NCI-H524 (cell line): ENCODE measurements around the gene ASB4.
A peak's percentile ranks its signal among the peaks of the same experiment; 100 is the strongest.

Experiments
- DNase-seq, 2 experiments: peaks; one replicate each; lab custom pipeline; 2025; lab: John Stamatoyannopoulos, UW

Gene ASB4

GRCh38 chr7:95478272-95479037, 7.3 kb upstream of the ASB4 start:
- peak; percentile 48 to 66 for DNase-seq

DNA sequence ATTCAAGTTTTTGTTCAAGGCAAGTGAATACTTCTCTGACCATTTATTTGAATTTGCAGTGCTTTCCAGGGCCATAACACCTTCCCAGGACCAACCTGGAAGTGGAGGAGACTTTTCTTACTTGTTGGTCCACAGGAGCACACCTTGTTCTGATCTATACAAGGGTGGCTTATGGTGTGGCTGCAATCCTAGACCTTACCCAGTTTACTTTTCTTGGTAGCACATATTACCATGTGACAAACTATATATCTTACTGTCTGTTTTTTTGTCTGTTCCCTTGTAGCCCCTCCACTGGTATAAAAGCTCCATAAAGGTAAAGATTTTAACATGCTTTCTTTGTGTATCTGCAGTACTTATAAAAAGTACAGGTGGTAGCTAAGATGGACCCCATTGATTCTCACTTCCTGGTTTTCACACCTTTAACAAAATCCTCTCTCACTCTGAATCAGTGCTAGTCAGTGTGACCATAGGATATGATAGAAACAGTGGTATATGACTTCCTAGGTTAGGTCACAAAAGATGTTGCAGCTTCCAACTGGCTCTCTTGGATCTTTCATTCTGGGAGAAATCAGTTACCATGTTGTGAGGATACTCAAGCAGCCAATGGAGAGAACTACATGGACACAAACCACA, 5.6 kb upstream of the ASB4 start:
- no peak for DNase-seq

GRCh38 chr7:95481271-95482165, 4.2 kb upstream of the ASB4 start:
- DNase-seq: peak; percentile 48 to 62

- DNase-seq: no peak
Observed at GRCh38 chr7:95482424-95482823, 3.3 kb upstream of the ASB4 start.

- DNase-seq: no peak
Observed at GRCh38 chr7:95490231-95490762, 4.6 kb downstream of the ASB4 start.

DNA sequence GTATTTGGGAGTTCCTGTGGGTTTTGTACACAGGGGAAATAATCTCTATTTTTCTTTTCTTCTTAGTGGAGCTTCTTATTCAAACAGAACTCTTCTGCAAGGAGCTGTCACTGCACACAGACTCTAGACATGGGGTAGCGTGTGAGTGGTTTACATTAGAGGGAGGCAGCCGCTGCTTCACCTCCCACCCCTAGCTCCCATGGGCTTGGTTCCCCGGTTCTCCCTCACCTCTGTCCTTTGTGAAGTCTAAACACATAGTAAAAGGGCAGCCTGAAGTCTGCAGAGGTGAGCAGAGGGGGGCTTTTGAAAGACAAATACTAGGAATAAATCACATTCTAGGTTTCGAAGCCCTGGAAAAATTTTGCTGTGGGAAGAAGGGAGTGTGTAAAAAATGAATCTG, 5.5 kb downstream of the ASB4 start:
- DNase-seq: no peak

- no peak for DNase-seq
Observed at GRCh38 chr7:95491634-95492314, 6.0 kb downstream of the ASB4 start.

DNA sequence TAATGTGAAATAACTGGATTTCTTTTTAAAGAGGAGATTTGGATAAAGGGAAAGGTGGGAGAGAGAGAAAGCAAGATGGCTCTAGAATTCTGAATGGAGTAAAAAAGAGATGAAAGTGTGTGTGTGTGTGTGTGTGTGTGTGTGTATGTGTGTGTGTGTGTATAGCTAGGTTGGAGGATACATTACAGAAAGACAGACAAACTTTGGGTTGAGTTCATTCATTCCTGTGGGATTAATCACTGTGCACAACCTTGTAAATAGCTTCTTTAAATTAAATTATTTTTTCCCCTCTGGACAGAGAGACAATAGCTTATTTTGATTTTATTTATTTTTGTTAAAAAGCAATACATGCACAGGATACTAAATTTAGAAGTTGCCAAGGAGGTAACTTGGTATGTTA, 7.5 kb downstream of the ASB4 start:
- DNase-seq: no peak

DNA sequence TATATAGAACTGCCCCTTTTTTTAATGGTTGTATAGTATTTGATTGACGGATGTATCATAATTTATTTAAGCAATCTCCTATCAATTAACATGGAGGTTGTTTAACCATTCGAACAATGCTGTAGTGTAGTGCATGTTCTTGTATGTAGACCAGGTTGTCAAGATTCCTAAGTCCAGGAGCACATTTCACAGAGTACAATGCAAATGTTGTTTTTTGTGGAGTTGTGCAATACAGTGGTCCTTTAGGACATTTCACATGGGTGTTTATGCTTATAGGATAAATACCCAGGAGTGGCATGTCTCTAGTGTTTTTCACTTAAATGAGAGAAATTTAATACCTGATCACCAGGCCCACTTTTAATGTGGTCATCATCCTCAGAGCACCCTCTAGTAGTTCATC, 8.1 kb downstream of the ASB4 start:
- no peak for DNase-seq

GRCh38 chr7:95501261-95501832, 15.6 kb downstream of the ASB4 start:
- DNase-seq: peak in 1 of 2 experiments; percentile 25

DNA sequence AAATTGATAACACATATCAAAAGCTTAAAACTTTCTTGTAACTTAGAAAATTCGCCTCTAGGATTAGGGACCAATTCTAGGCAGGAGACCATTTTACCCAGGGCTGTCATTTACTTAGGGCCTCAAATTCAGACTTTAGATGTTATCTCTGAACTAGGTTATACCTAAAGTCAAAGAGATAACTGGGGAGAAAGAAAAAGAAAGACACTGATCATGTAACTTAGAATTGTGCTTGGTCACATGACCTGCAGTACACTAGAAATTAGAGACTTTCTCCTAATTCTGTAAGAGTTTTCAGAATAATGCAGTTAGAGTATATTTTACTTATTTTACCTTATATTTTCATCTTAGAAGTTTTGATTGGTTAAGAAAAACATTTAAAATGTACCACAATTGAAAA, 16.7 kb downstream of the ASB4 start:
- no peak for DNase-seq

DNA sequence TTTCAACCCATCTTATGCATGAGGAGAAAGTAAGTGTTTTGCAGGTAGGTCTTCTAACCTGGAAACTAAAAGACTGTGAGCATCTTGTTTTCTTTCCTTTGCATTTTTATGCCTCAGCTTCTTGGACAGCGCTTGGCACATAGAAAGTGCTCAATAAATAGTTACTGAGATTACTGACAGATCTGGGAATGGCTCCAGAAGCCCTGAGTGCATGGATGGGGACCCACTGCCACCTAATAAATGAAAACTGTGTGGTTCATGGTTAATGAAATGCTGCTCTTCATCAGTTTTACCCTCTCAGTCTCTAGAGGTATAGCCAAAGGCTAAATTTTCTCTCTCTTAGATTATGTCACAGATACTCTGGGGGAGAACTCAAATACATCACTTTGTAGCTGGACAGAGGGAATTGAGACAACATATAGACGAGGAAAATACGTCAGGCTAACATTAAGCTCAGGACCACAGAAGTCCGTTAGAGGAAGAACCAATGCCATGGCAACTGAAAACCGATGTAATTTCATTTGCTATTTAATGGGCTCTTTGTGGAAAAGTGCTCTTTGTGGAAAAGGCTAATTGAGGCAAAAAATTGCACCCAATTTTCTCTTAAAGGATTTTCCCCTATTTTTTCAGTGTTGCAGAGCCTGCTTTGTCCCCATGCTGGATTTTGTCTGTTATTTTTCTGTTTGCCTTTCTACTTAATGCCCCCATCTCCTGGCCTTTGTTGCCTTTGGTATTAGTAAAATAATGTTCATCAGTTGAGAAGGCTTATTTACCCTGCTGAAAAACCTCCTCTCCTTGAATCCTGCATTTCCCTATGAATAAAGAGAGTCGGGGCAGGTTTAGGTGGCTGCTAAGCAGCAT, 17.8 kb downstream of the ASB4 start:
- no peak for DNase-seq

GRCh38 chr7:95504132-95504588, 18.4 kb downstream of the ASB4 start:
- peak; percentile 85 to 95 for DNase-seq

- DNase-seq: no peak
Observed at GRCh38 chr7:95508780-95509179, 23.0 kb downstream of the ASB4 start.

DNA sequence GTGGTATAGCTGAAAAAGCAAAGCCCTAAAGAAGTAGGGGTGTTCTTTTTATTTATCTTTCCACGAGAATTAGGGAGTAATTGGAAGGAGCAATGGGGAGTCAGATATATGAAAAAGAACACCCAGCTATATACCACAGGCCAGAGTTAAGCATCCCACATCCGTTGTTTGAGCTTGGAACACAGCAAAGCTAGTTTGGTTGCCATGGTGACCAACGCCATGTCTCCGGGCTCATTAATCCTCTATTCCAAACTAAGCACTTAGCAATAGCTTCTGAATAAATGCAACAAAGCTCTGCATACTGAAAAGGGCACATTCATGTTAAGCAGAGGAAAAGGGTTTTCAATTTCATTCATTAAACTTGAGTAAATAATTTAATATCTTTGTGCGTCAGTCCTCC, 23.5 kb downstream of the ASB4 start:
- peak; percentile 85 to 91 for DNase-seq

GRCh38 chr7:95511716-95512260, 26.0 kb downstream of the ASB4 start:
- peak; percentile 63 to 67 for DNase-seq

DNA sequence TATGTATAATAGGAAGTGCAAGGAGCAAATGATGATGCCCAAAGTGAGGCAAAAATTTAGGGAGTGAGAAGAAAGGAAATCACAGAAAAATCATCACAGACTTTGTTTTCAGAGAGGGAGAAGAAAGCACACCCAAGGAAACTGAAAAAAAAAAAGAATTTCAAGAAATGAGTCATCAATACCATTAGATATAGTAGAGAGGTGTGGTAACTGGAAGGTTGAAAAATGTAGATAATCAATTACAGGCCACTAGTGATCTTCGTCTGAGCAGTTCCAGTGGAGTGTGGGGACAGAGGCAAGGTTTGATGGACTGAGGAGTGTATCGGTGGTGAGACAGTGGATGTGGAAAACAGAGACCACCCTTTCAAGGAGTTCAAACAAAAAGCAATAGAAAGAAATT, 31.7 kb downstream of the ASB4 start:
- no peak for DNase-seq

GRCh38 chr7:95517870-95518269, 32.1 kb downstream of the ASB4 start:
- DNase-seq: no peak

DNA sequence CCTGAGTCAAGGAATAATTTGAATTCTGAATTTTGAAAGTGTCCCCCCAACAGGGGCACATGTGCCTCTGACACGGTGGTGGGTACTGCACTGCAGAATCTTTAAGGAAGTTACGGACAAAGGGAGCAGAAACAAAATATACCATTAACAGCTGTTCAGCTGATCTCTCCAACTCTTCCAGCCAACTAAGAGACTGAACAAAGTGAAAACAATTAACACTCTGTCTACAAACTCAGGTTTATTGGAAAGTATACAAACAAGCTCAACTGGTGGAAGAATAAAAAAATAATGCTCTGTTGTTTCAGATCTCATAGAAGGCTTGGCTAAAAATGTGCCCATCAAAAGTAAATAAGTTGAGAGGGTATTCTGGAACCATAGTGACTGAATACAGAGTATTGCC, 34.4 kb downstream of the ASB4 start:
- no peak for DNase-seq

DNA sequence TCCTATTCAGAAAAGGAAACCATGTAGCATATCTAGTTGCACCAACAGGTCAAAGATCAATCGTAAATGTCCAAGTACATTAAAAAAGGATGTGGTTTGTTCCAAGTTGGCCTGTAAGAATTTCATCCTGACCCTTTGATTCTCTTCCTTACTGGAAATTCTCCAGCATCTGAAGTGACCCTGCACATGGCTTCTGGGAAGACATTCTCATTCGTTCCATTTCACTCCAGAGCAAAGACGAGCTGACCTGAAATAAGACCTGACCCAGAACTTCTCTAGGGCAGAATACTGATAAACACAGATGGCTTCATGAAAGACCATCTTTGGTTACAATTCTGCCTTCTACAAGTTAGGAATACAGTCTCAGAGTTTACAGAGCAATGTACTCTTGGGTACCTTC, 39.8 kb downstream of the ASB4 start:
- no peak for DNase-seq
